ENCODE measurements around the gene PLTP.
"Not testable (repeated sequence)": the region's sequence is repeated elsewhere in the genome, so short reads cannot be mapped to it uniquely, and the experiment has no call there.

PLTP gene

GRCh38 chr20:45944151-45944964 is 32.4 kb upstream of the PLTP start:
- FAIRE-seq: no peak

GRCh38 chr20:45943613-45944012 is 31.7 kb upstream of the PLTP start:
- no peak for FAIRE-seq

- FAIRE-seq: no peak
These were observed 28.5 kb upstream of the PLTP start for GRCh38 chr20:45940469-45940868.

GRCh38 chr20:45940053-45940452 is 28.1 kb upstream of the PLTP start:
- no peak for FAIRE-seq

- no peak for FAIRE-seq
These were observed 26.9 kb upstream of the PLTP start for GRCh38 chr20:45938727-45939438.

GRCh38 chr20:45937765-45938164 is 25.8 kb upstream of the PLTP start:
- FAIRE-seq: no peak

- no peak for FAIRE-seq
These were observed 23.6 kb upstream of the PLTP start for GRCh38 chr20:45935416-45936046.

GRCh38 chr20:45934586-45935415 is 22.8 kb upstream of the PLTP start, which contains the start of gene PCIF1:
TSS of gene PCIF1 (plus strand) at chr20:45934683. CDS start at chr20:45939000, 4,317 bp downstream.
- FAIRE-seq: no peak

GRCh38 chr20:45934046-45934585 is 22.2 kb upstream of the PLTP start:
- no peak for FAIRE-seq

GRCh38 chr20:45933266-45934045 is 21.5 kb upstream of the PLTP start:
- no peak for FAIRE-seq

GRCh38 chr20:45931680-45932079 is 19.7 kb upstream of the PLTP start:
- FAIRE-seq: not testable (repeated sequence)

GRCh38 chr20:45927071-45927878 is 15.3 kb upstream of the PLTP start:
- FAIRE-seq: no peak

- FAIRE-seq: no peak
These were observed 14.7 kb upstream of the PLTP start for GRCh38 chr20:45926731-45927070.

GRCh38 chr20:45925821-45926506 is 14.0 kb upstream of the PLTP start:
- no peak for FAIRE-seq

- no peak for FAIRE-seq
These were observed 12.7 kb upstream of the PLTP start for GRCh38 chr20:45924391-45925261.

GRCh38 chr20:45921337-45922189 is 9.6 kb upstream of the PLTP start:
- no peak for FAIRE-seq

- FAIRE-seq: no peak
These were observed 8.7 kb upstream of the PLTP start for GRCh38 chr20:45920462-45921336.

Measured in A204.1 (cell line).